ENCODE results near the gene ANKRD11. TPM values are rescaled to one million over a fixed set of nuclear protein-coding genes. Genes with fewer than 3 reads are reported as not detected.

Gene ANKRD11
- total RNA-seq, 1 donor, result 97.4 TPM

- no peak overlapping the region for H3K27ac ChIP-seq (ENCODE audit: low read depth, low read length)
- peaks cover 6% of the 10 kb centered on the region for H4K20me1 ChIP-seq (ENCODE audit: insufficient read depth, low read length)
- DNase-seq (ENCODE audit: insufficient read length, low spot score, missing footprints), result no peak
- no peaks in the 10 kb centered on the region for H3K27me3 ChIP-seq (ENCODE audit: insufficient read depth, low read length)
- H3K79me2 ChIP-seq (ENCODE audit: insufficient read depth, low read length), result peaks cover 31% of the 10 kb centered on the region
- no peaks in the 10 kb centered on the region for H3K4me1 ChIP-seq (ENCODE audit: insufficient read depth, low read length)
- H3K9me3 ChIP-seq (ENCODE audit: low read depth, low read length), result no peaks in the 10 kb centered on the region
- peaks cover 52% of the 10 kb centered on the region for H3K36me3 ChIP-seq (ENCODE audit: insufficient read depth, low read length)
- no peak overlapping the region for H3K4me2 ChIP-seq (ENCODE audit: insufficient read depth, low read length)
- H3K4me3 ChIP-seq (ENCODE audit: insufficient read depth, low read length), result no peak overlapping the region
- TF ChIP-seq CTCF (IDR thresholded peaks at IDR 0.05; ENCODE audit: extremely low read depth, low read depth, low read length), result no peak
- H2AFZ ChIP-seq (ENCODE audit: low read length), result no peak overlapping the region
These were observed 209.7 kb downstream of the ANKRD11 start for GRCh38 chr16:89280546-89281188.

GRCh38 chr16:89279666-89280481, 210.5 kb downstream of the ANKRD11 start:
- no peaks in the 10 kb centered on the region for H3K27me3 ChIP-seq (ENCODE audit: insufficient read depth, low read length)
- peaks cover 38% of the 10 kb centered on the region for H3K79me2 ChIP-seq (ENCODE audit: insufficient read depth, low read length)
- H3K27ac ChIP-seq (ENCODE audit: low read depth, low read length), result no peak overlapping the region
- H3K4me2 ChIP-seq (ENCODE audit: insufficient read depth, low read length), result no peak overlapping the region
- H3K4me3 ChIP-seq (ENCODE audit: insufficient read depth, low read length), result no peak overlapping the region
- no peak overlapping the region for H2AFZ ChIP-seq (ENCODE audit: low read length)
- no peak for DNase-seq (ENCODE audit: insufficient read length, low spot score, missing footprints)
- H4K20me1 ChIP-seq (ENCODE audit: insufficient read depth, low read length), result peaks cover 14% of the 10 kb centered on the region
- no peaks in the 10 kb centered on the region for H3K4me1 ChIP-seq (ENCODE audit: insufficient read depth, low read length)
- TF ChIP-seq CTCF (IDR thresholded peaks at IDR 0.05; ENCODE audit: extremely low read depth, low read depth, low read length), result no peak
- H3K9me3 ChIP-seq (ENCODE audit: low read depth, low read length), result no peaks in the 10 kb centered on the region
- H3K36me3 ChIP-seq (ENCODE audit: insufficient read depth, low read length), result peaks cover 44% of the 10 kb centered on the region

DNA sequence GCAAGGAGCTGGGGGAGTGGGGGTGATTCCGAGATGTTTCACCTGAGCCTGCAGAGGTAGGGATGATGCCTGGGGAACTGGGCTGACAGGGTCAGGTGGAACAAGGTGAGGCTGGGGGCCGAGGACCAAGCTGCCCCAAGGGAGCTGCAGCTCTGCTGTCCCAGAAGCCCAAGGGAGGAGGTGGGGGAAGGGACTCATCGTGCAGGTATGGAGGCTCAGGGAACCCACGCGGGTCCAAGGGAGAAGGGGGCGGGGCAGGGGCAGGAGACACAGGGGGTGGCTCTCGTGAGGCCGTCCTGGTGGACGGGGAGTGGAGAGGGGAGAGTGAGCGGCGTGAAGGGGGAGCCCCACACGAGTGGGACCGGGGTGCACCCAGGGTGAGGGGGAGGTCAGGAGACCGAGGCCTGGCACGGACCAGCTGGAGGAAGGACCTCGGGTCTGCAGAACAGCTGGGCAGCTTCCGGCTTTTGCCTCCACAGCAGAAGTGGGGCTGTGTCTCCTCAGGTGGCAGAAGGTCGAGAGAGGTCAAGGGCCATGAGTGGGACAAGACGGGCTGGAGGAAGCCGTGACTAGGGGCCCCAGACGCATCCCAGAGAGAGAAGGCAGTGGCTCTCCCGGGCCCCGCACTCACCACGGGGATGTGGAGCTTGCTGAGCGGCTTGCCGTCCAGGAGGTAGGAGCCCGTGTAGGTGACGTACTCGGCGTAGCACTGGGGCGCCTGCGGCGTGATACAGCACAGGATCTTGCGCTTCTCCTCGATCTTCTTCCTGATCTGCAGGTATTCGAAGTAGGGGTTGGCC, 211.7 kb downstream of the ANKRD11 start:
- peaks cover 14% of the 10 kb centered on the region for H4K20me1 ChIP-seq (ENCODE audit: insufficient read depth, low read length)
- H3K79me2 ChIP-seq (ENCODE audit: insufficient read depth, low read length), result peaks cover 42% of the 10 kb centered on the region
- no peak overlapping the region for H3K4me3 ChIP-seq (ENCODE audit: insufficient read depth, low read length)
- no peaks in the 10 kb centered on the region for H3K4me1 ChIP-seq (ENCODE audit: insufficient read depth, low read length)
- no peaks in the 10 kb centered on the region for H3K27me3 ChIP-seq (ENCODE audit: insufficient read depth, low read length)
- no peak overlapping the region for H2AFZ ChIP-seq (ENCODE audit: low read length)
- H3K9me3 ChIP-seq (ENCODE audit: low read depth, low read length), result no peaks in the 10 kb centered on the region
- H3K27ac ChIP-seq (ENCODE audit: low read depth, low read length), result no peak overlapping the region
- TF ChIP-seq CTCF (IDR thresholded peaks at IDR 0.05; ENCODE audit: extremely low read depth, low read depth, low read length), result no peak
- no peak overlapping the region for H3K4me2 ChIP-seq (ENCODE audit: insufficient read depth, low read length)
- DNase-seq (ENCODE audit: insufficient read length, low spot score, missing footprints), result no peak
- peaks cover 43% of the 10 kb centered on the region for H3K36me3 ChIP-seq (ENCODE audit: insufficient read depth, low read length)
